Measurements from ENCODE around the gene KIFBP.

KIFBP gene

DNA sequence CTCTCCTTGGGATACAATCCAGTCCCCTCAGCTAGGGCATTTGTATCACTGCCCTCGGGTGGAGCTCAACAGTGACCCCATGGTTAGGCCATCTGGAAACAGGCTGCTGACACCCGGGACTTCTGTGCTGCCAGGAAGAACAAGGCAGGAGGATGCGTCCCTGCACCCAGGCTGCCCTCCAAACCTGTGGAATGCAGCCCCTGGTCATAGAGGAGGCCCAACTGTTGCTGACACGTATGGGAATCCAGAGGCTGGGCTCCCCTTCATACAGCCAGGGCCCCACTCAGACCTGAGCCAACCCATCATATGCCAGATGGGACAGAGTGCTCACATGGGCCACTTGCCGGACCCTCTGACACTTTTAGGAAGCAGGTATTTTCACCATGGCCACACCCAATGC, 53.8 kb downstream of the KIFBP start:
- Histone ChIP-seq H3K27me3 (ENCODE audit: control insufficient read depth, insufficient read depth, low read length) (no peaks in the 10 kb centered on the region), H3K27ac (no peak overlapping the region), H3K9me3 (ENCODE audit: control insufficient read depth, low read length) (no peaks in the 10 kb centered on the region), H3K79me2 (no peaks in the 10 kb centered on the region), H3K36me3 (ENCODE audit: control insufficient read depth, insufficient read depth, low read length) (no peaks in the 10 kb centered on the region), H3K4me1 (peaks cover 19% of the 10 kb centered on the region), H2AFZ (no peak overlapping the region), H3K9ac (no peak overlapping the region), H3K4me3 (ENCODE audit: low read depth, low read length) (no peak overlapping the region), H3K4me2 (ENCODE audit: low read length) (no peak overlapping the region)
- TF ChIP-seq, protein P1, sequence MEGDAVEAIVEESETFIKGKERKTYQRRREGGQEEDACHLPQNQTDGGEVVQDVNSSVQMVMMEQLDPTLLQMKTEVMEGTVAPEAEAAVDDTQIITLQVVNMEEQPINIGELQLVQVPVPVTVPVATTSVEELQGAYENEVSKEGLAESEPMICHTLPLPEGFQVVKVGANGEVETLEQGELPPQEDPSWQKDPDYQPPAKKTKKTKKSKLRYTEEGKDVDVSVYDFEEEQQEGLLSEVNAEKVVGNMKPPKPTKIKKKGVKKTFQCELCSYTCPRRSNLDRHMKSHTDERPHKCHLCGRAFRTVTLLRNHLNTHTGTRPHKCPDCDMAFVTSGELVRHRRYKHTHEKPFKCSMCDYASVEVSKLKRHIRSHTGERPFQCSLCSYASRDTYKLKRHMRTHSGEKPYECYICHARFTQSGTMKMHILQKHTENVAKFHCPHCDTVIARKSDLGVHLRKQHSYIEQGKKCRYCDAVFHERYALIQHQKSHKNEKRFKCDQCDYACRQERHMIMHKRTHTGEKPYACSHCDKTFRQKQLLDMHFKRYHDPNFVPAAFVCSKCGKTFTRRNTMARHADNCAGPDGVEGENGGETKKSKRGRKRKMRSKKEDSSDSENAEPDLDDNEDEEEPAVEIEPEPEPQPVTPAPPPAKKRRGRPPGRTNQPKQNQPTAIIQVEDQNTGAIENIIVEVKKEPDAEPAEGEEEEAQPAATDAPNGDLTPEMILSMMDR (IDR thresholded peaks at IDR 0.05), result no peak

GRCh38 chr10:69042838-69043237, 54.2 kb downstream of the KIFBP start:
- Histone ChIP-seq H3K4me2 (ENCODE audit: low read length) (no peak overlapping the region), H3K9ac (no peak overlapping the region), H3K9me3 (ENCODE audit: control insufficient read depth, low read length) (no peaks in the 10 kb centered on the region), H2AFZ (no peak overlapping the region), H3K79me2 (no peaks in the 10 kb centered on the region), H3K4me3 (ENCODE audit: low read depth, low read length) (no peak overlapping the region), H3K27ac (no peak overlapping the region), H3K27me3 (ENCODE audit: control insufficient read depth, insufficient read depth, low read length) (no peaks in the 10 kb centered on the region), H3K4me1 (peaks cover 23% of the 10 kb centered on the region), H3K36me3 (ENCODE audit: control insufficient read depth, insufficient read depth, low read length) (no peaks in the 10 kb centered on the region)
- TF ChIP-seq, protein P1 (IDR thresholded peaks at IDR 0.05), result no peak

- TF ChIP-seq, protein P1 (IDR thresholded peaks at IDR 0.05), result no peak
- no peak overlapping the region for H3K9ac ChIP-seq
- H3K27ac ChIP-seq, result no peak overlapping the region
- H3K79me2 ChIP-seq, result no peaks in the 10 kb centered on the region
- no peak overlapping the region for H3K4me2 ChIP-seq (ENCODE audit: low read length)
- H3K4me1 ChIP-seq, result peaks cover 31% of the 10 kb centered on the region
- no peaks in the 10 kb centered on the region for H3K9me3 ChIP-seq (ENCODE audit: control insufficient read depth, low read length)
- no peaks in the 10 kb centered on the region for H3K36me3 ChIP-seq (ENCODE audit: control insufficient read depth, insufficient read depth, low read length)
- no peaks in the 10 kb centered on the region for H3K27me3 ChIP-seq (ENCODE audit: control insufficient read depth, insufficient read depth, low read length)
- H2AFZ ChIP-seq, result no peak overlapping the region
- H3K4me3 ChIP-seq (ENCODE audit: low read depth, low read length), result no peak overlapping the region
Observed at GRCh38 chr10:69043931-69044531, 55.4 kb downstream of the KIFBP start.

DNA sequence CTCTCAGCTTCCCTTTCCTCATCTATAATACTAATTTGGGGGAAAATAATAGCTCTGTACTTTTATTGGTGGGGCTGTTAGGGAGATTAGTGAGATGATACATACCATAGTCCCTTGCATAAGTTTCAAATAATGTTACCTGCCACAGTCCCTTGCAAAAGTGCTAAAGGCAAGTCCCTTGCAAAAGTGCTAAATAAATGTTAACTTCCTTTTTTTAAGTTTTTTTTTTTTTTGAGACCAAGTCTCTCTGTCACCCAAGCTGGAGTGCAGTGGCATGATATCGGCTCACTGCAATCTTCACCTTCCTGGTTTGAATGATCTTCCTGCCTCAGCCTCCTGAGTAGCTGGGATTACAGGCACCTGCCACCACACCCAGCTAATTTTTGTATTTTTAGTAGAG, 55.9 kb downstream of the KIFBP start:
- TF ChIP-seq, protein P1 (IDR thresholded peaks at IDR 0.05), result no peak
- H3K27ac ChIP-seq, result no peak overlapping the region

More for the DNA sequence above, 55.9 kb downstream of the KIFBP start:
- H3K9ac ChIP-seq, result no peak overlapping the region
- H3K27me3 ChIP-seq (ENCODE audit: control insufficient read depth, insufficient read depth, low read length), result no peaks in the 10 kb centered on the region
- H3K79me2 ChIP-seq, result no peaks in the 10 kb centered on the region
- no peak overlapping the region for H2AFZ ChIP-seq
- H3K9me3 ChIP-seq (ENCODE audit: control insufficient read depth, low read length), result no peaks in the 10 kb centered on the region
- peaks cover 31% of the 10 kb centered on the region for H3K4me1 ChIP-seq
- H3K4me3 ChIP-seq (ENCODE audit: low read depth, low read length), result no peak overlapping the region
- H3K36me3 ChIP-seq (ENCODE audit: control insufficient read depth, insufficient read depth, low read length), result no peaks in the 10 kb centered on the region
- no peak overlapping the region for H3K4me2 ChIP-seq (ENCODE audit: low read length)
